ENCODE measurements around the gene CLPTM1. TPM values are rescaled to one million over a fixed set of nuclear protein-coding genes. Genes with fewer than 3 reads are reported as not detected.

The CLPTM1 gene
- total and polyA plus RNA-seq, 2 of the 8 experiments (the other 6 are each of a cell fraction or from before 2014, with no cell fraction given), result 84.8 to 108 TPM

GRCh38 chr19:44949550-44949949, 5.6 kb upstream of the CLPTM1 start (continued):
- TF ChIP-seq, protein P1, sequence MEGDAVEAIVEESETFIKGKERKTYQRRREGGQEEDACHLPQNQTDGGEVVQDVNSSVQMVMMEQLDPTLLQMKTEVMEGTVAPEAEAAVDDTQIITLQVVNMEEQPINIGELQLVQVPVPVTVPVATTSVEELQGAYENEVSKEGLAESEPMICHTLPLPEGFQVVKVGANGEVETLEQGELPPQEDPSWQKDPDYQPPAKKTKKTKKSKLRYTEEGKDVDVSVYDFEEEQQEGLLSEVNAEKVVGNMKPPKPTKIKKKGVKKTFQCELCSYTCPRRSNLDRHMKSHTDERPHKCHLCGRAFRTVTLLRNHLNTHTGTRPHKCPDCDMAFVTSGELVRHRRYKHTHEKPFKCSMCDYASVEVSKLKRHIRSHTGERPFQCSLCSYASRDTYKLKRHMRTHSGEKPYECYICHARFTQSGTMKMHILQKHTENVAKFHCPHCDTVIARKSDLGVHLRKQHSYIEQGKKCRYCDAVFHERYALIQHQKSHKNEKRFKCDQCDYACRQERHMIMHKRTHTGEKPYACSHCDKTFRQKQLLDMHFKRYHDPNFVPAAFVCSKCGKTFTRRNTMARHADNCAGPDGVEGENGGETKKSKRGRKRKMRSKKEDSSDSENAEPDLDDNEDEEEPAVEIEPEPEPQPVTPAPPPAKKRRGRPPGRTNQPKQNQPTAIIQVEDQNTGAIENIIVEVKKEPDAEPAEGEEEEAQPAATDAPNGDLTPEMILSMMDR (IDR thresholded peaks at IDR 0.05; ENCODE audit: control extremely low read depth in 1 of 3, insufficient read depth in 1 of 3, low read depth in 1 of 3, low read length in 3 of 3), result no peak
- TF ChIP-seq GTF2F1 (IDR thresholded peaks at IDR 0.05; ENCODE audit: borderline replicate concordance, low read depth, low read length) (no peak), SRF (IDR thresholded peaks at IDR 0.05; ENCODE audit: low read depth, low read length) (no peak), SIX5 (IDR thresholded peaks at IDR 0.05; ENCODE audit: low read depth, low read length) (no peak), SUZ12 (IDR thresholded peaks at IDR 0.05; ENCODE audit: low read length) (no peak)
